GM15510 (cell line): ENCODE data around the gene OSBPL6.

Source experiments
- POLR2A ChIP-seq: IDR thresholded peaks from 3 replicates; pipeline ENCODE4 v1.6.1; 2011; ENCODE audit warnings: borderline replicate concordance; ENCODE audit not compliant: insufficient read length; ENCODE audit errors: extremely low read depth

The OSBPL6 gene

DNA sequence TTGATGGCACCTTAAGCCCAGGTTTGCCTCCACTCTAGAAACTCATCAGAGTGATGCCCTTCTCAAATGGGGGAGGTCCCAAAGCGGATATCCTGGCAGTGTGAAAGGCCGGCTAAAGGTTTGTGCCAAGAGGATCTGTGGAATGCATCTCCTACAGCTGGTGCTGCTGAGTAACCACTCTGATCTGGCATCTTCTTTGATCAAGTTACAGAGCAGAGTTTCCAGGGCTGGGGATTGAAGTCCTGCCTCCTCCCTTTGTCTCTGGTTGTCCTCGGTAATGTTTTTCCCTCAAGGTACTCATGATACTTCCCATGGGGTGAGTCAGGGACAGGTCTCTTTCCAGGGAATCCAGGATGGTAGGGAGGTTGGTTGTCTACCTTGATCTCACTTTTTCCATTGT, 232.1 kb downstream of the OSBPL6 start:
- TF ChIP-seq POLR2A = no peak

DNA sequence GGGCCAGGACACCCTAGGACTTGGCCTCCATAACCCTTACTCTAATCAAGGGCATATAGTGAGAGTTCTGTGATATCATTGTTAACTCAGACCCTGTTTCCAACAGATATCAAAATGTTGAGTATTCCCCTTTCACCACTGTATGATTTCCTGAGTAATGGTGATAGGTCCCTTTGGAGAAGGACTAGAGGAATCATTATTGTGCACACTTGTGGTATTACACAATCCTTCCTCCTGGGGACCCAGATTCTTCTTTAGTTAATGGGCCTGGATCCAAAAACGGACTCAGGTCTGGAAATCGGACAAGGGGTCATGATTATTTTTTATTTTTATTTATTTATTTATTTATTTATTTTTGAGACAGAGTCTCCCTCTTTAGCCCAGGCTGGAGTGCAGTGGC, 233.1 kb downstream of the OSBPL6 start:
- TF ChIP-seq POLR2A = no peak

GRCh38 chr2:178428396-178428806, 234.1 kb downstream of the OSBPL6 start:
- no peak for TF ChIP-seq POLR2A

GRCh38 chr2:178429336-178429735, 235.0 kb downstream of the OSBPL6 start:
- TF ChIP-seq POLR2A = no peak

- TF ChIP-seq POLR2A = no peak
Observed at GRCh38 chr2:178436662-178437061, 242.3 kb downstream of the OSBPL6 start.

- TF ChIP-seq POLR2A = no peak
Observed at GRCh38 chr2:178441426-178441825, 247.1 kb downstream of the OSBPL6 start.

GRCh38 chr2:178448968-178449661, 254.8 kb downstream of the OSBPL6 start:
- no peak for TF ChIP-seq POLR2A

DNA sequence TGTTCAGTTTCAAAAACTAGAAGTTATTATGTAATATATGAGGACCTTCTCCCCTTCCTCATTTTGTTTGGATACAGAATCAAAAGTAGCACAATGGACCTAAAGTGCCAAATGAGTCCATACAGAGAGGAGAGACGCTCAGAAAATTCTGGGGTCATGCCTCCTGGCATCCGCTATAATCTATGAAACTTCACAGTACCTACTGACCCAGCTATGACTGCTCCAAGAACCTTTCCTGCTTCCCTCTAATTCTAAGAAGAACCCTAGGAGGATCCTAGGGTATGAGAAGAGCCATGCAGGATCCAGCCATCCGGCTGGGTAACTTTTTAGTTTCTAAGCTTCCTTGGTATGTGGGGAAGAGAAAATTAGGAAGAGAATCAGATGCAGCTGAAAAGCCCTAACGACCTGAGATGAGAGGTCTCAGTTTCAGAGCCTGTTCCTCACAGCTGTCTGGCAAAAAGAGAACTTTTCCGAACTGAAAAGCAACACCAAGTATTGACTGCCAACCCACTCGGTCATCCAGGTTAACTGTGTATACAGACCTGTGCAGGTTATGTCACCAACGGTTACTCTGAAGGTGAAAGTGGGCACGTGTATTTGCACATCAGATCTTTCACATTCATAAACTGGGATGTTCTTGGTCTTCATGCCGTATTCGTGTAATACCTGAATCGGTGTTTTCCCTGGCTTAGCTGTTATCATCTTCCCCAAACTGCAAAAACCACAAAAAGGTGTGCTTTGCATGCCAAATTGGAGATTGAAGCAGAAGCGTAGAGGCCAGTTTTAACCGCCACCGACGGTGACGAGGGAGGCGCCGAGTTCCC, 255.6 kb downstream of the OSBPL6 start:
- no peak for TF ChIP-seq POLR2A

- TF ChIP-seq POLR2A = no peak
Observed at GRCh38 chr2:178450524-178450773, 256.1 kb downstream of the OSBPL6 start.

GRCh38 chr2:178450774-178451525, 256.6 kb downstream of the OSBPL6 start, which contains the start of the genes PJVK and PRKRA:
Gene PJVK (plus strand): TSS chr2:178451378. CDS start chr2:178453410, 2,032 bp downstream.
Gene PRKRA (minus strand): TSS chr2:178451175. CDS start chr2:178451030, 145 bp downstream.
- TF ChIP-seq POLR2A = peak; percentile 89

GRCh38 chr2:178452334-178452733, 258.0 kb downstream of the OSBPL6 start:
- no peak for TF ChIP-seq POLR2A
